ENCODE data around the gene NFIC.

NFIC gene

GRCh38 chr19:3515891-3516422 lies 149.6 kb downstream of the NFIC start:
- DNase-seq, result no peak

GRCh38 chr19:3516675-3517207 lies 150.4 kb downstream of the NFIC start:
- no peak for DNase-seq

GRCh38 chr19:3517638-3518037 lies 151.3 kb downstream of the NFIC start:
- DNase-seq, result no peak

- DNase-seq, result no peak
Observed at GRCh38 chr19:3518255-3518654, 151.9 kb downstream of the NFIC start.

GRCh38 chr19:3518659-3519058 lies 152.3 kb downstream of the NFIC start:
- no peak for DNase-seq
